GM19193 (cell line): Measurements from ENCODE around the gene RELT.
A peak's percentile ranks its signal among the peaks of the same experiment; 100 is the strongest.

Source experiments
- POLR2A ChIP-seq: IDR thresholded peaks from 4 replicates; pipeline ENCODE4 v1.6.1; 2011; ENCODE audit not compliant: insufficient read depth, insufficient read length; ENCODE audit errors: extremely low read depth

The RELT gene

GRCh38 chr11:73376160-73376802 is at the start of gene RELT:
Gene RELT, plus strand, starts transcription at chr11:73376399. Its CDS starts 12,738 bp downstream, at chr11:73389137.
- TF ChIP-seq POLR2A: peak; percentile 99

GRCh38 chr11:73326929-73327811 is 49.0 kb upstream of the RELT start:
- no peak for TF ChIP-seq POLR2A

GRCh38 chr11:73327812-73328364 is 48.3 kb upstream of the RELT start:
- TF ChIP-seq POLR2A: no peak

GRCh38 chr11:73330569-73331093 is 45.6 kb upstream of the RELT start:
- TF ChIP-seq POLR2A: no peak

GRCh38 chr11:73331138-73331916 is 44.9 kb upstream of the RELT start:
- no peak for TF ChIP-seq POLR2A

- TF ChIP-seq POLR2A: no peak
Measured at GRCh38 chr11:73333173-73333572, 43.0 kb upstream of the RELT start.

GRCh38 chr11:73333640-73334383 is 42.4 kb upstream of the RELT start:
- no peak for TF ChIP-seq POLR2A

GRCh38 chr11:73334384-73335203 is 41.6 kb upstream of the RELT start:
- TF ChIP-seq POLR2A: no peak

- TF ChIP-seq POLR2A: no peak
Measured at GRCh38 chr11:73335204-73335923, 40.8 kb upstream of the RELT start.

GRCh38 chr11:73337846-73338245 is 38.4 kb upstream of the RELT start:
- no peak for TF ChIP-seq POLR2A

- no peak for TF ChIP-seq POLR2A
Measured at GRCh38 chr11:73338279-73338678, 37.9 kb upstream of the RELT start.

GRCh38 chr11:73340164-73340563 is 36.0 kb upstream of the RELT start:
- TF ChIP-seq POLR2A: no peak

- no peak for TF ChIP-seq POLR2A
Measured at GRCh38 chr11:73342633-73343032, 33.6 kb upstream of the RELT start.
